Measurements from ENCODE around the gene NDUFAF8.

- TF ChIP-seq POLR2A (IDR thresholded peaks at IDR 0.05) (no peak), CTCF (IDR thresholded peaks at IDR 0.05) (no peak), EP300 (IDR thresholded peaks at IDR 0.05) (no peak)
Observed at GRCh38 chr17:81206166-81206565, 33.0 kb upstream of the NDUFAF8 start.
